NCI-H1092 treated with DMSO at 0.1 percent for 48 hours (cell line): Measurements from ENCODE around the gene CENPP.

Source experiments
- DNase-seq: peaks from one replicate; lab custom pipeline; 2025; lab: John Stamatoyannopoulos, UW

CENPP gene

GRCh38 chr9:92508018-92508820 is 182.5 kb downstream of the CENPP start:
- no peak for DNase-seq

GRCh38 chr9:92509050-92509449 is 183.3 kb downstream of the CENPP start:
- DNase-seq, result no peak

DNA sequence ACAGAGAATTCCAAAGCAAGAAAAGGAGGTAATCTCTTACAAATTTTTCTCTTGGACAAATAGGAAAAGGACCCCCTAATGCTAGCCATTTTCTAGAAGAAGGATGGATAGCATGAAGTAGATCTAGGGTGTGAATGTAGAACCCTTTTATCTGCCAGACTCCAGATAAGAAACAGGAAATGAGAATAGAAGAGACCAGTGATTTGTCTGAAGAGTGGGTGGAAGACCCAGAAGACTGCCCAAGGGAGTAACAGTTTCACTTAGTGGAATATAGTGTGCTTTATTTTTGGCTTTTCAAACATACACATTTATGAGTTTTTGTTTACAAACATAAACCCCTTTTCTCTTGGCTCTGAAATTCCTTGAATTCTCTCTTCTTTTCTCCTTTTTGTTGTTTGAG is 185.0 kb downstream of the CENPP start:
- no peak for DNase-seq

DNA sequence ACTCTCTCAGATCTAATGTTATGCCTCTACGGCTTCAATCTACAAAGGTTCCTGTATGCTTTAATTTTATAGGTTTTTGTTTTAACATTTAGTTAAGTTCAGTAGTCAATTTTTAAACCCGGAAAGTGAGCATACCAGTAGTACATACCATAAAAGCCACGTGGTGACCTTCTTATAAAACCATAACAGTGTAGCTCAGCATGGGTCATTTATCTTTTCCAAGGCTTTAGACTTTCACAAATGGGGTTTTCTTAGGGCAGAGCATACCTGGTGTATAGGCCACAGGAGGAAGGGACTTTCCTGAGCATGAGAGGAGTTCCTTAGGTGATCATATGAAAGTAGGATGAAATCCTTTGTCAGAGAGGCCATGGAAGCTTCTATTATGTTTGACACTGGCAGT is 186.9 kb downstream of the CENPP start:
- DNase-seq, result no peak

- DNase-seq, result no peak
These were observed 187.6 kb downstream of the CENPP start for GRCh38 chr9:92513349-92513748.

GRCh38 chr9:92514635-92515034 is 188.9 kb downstream of the CENPP start:
- DNase-seq, result no peak

DNA sequence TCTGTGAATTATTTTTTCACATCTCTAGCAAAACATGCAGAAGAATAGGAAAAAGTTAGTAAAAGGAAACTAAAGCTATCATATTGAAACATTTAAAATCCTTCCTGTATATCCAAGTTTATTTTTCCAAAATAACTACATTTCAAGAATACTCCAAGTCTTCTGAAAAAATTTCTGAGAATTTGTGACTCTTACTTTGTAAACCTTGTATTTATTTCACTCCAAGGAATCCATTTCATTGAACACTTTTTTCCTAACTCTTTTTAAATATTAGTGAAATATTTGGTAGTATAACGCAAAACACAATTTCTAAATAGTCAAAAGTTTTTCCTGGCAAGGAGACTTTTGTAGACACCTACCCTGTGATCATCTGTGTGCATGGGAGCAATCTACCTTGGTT is 190.8 kb downstream of the CENPP start:
- no peak for DNase-seq

- DNase-seq, result no peak
These were observed 191.3 kb downstream of the CENPP start for GRCh38 chr9:92517046-92517445.

DNA sequence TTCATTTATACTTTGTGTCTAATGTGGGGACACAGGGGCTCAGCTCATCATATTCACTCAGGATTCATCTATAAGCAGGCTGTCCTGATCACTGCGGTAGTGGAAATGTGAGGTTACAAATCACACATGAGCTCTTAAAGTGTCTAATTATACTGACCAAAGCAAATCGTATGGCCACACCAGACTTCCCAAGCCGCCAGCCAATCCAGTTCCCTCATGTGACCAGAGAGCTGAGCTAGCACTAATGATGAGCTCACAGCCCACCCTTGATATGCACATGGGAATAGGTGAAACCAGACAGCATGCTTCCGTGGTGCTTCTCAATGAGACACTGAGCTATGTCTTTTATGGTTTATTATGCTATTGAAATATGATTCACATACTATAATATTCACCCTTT is 192.4 kb downstream of the CENPP start:
- DNase-seq, result no peak

GRCh38 chr9:92520837-92521236 is 195.1 kb downstream of the CENPP start:
- no peak for DNase-seq

DNA sequence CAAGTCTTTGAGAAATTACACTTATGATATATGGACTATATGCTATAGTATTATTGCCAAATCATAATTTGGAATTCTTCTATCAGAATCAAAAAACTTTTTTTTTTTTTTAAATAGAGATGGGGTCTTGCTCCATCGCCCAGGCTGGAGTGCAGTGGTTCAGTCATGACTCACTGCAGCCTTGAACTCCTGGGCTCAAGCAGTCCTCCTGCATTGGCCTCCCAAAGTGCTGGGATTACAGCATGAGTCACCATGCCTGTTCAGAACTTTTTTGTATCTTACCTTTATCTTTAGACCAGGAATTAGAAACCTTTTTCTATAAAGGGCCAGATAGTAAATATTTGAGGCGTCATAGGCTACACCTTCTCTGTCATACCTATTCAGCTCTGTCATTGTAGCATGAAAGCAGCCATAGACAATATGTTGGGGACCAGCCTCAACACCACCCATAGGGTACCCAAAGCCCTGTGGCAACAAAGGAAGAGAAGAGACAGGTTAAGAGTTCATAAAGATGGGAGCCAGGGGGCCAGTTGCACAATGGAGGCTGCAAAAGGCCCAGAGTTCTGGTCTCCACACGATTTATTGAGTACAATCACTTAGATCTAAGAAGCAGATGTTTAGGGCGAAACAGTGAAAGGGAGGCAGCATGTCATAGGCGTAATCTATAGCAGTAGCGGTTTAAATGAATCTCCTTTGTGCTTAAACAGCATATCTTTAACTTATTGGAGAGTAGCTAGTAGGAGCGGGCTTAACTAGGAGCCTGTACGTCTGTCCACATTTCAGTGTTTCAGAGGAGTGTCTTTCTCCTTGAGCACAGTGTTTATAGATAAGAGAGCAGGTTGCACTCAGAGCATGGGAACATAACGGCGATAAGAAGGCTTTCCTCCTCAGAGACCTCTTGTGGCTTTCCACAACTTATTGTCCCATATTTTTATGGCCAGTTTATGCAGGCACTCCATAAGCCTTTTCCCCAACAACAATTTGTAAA is 197.5 kb downstream of the CENPP start:
- DNase-seq, result no peak

- no peak for DNase-seq
These were observed 199.1 kb downstream of the CENPP start for GRCh38 chr9:92524881-92525280.

- no peak for DNase-seq
These were observed 199.6 kb downstream of the CENPP start for GRCh38 chr9:92525306-92525705.

DNA sequence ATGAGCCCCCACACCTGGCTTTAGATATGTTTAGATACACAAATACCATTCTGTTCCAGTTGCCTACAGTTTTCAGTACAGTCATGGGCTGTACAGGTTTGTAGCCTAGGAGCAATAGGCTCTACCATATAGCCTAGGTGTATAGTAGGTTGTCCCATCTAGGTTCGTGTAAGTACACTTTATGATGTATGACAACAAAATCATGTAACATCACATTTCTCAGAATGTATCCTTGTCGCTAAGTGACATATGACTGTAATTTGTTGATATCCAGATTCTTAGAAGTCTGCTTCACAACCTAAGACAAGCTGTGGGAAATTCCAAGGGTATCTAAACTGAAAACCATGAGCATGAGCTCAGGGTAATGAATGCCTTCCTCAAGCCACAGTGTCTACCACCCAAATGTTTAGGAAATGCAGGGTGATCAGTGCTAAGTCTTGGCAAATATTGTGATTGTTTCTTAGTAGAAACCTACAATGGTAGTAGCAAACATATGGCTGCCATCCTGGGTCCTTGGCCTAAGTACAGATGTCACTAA is 201.6 kb downstream of the CENPP start:
- DNase-seq, result no peak

GRCh38 chr9:92527832-92528521 is 202.2 kb downstream of the CENPP start:
- DNase-seq, result no peak

- no peak for DNase-seq
These were observed 202.7 kb downstream of the CENPP start for GRCh38 chr9:92528522-92528849.

- no peak for DNase-seq
These were observed 203.4 kb downstream of the CENPP start for GRCh38 chr9:92529124-92529523.

GRCh38 chr9:92530893-92531292 is 205.1 kb downstream of the CENPP start:
- DNase-seq, result no peak

GRCh38 chr9:92534204-92534603 is 208.5 kb downstream of the CENPP start:
- no peak for DNase-seq

DNA sequence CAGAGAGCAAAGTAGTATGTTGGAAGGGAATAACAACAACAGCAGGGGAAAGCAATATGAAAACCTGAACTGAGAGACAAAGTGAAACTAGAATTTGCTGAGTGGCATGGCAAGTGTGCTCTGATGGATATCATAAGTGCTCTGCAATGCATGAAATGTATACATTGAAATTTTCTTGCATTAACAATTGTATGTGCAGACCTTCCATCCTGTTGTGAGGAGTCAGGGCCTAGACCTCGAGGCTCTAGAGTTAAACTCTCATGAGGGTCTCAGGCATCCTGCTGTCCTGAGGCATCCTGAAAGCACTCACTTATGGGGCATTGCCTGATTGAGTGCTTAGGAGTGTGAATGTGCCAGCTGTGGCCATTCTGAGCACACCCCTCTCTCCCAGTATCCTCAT is 208.9 kb downstream of the CENPP start:
- no peak for DNase-seq

- no peak for DNase-seq
These were observed 210.4 kb downstream of the CENPP start, which contains the start of gene ECM2 for GRCh38 chr9:92535940-92536850. Gene ECM2 (minus strand): TSS chr9:92535990. CDS start chr9:92522866, 13,124 bp downstream.
